Right renal cortex interstitium (tissue), 3 donors: ENCODE data around the gene EPN2. TPM values are rescaled to one million over a fixed set of nuclear protein-coding genes. Genes with fewer than 3 reads are reported as not detected.
"Not testable (repeated sequence)": the region's sequence is repeated elsewhere in the genome, so short reads cannot be mapped to it uniquely, and the experiment has no call there.

Experiments used
- DNase-seq, 3 donors: peaks; one replicate each; pipeline ENCODE4 v3.0.0-alpha.2; 2013; ENCODE audit warnings: low read depth in 3 of 3, low spot score in 2 of 3
- polyA plus RNA-seq, 3 donors: library from polyadenylated mRNA; unstranded; fragments of 120-200 nt; gene quantifications; one replicate each; pipeline ENCODE4 v1.2.1, GENCODE V29; 2013; ENCODE audit not compliant: insufficient read length in 3 of 3

The EPN2 gene
- polyA plus RNA-seq, 3 donors, result 44.8 to 49.6 (median 48.2) TPM

GRCh38 chr17:19341641-19342610 lies 104.8 kb downstream of the EPN2 start:
- no peak for DNase-seq

- DNase-seq, result no peak
These were observed 105.6 kb downstream of the EPN2 start for GRCh38 chr17:19342611-19343255.

DNA sequence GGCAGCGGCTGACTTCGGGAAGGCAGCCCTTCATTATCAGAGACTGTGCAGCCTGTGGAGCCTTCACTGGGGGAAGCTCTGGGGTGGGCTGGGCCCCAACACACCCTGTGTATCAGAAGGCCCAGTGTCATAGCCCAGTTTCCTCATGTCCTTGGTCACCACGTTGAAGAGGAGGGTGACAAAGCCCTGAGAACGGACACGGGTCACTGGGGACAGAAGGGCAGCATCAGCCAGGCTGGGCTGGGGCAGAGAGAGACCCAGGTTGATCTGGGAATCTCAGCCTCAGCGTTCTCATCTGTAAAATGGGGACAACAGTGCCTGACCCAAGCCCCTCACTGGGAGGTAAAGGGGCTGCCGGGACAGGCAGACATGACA lies 106.1 kb downstream of the EPN2 start:
- no peak for DNase-seq

DNA sequence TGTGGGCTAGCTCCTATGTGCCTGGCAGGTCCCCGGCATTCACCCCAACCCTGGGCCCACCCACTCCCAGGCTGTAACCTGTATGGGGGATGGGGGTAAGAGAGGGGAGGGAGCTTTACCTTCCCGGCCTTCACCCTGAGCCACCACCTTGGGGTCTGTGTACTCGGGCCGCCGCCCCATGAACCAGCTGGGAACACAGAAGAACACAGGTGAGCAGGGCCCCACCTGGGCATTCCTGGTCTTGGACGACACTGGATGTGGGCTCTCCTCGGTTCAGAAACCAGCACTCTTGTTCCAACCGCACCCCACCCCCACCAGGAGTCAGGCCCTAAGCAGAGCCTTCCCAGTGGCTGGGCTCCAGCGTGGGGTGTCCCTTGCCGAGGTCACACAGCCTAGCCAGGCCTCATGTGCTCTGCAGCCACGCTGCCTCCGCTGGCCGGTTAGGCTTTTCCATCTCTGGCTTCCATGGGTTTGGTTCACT lies 106.5 kb downstream of the EPN2 start:
- DNase-seq, result no peak

GRCh38 chr17:19344311-19345066 lies 107.3 kb downstream of the EPN2 start:
- DNase-seq, result no peak

- no peak for DNase-seq
These were observed 107.9 kb downstream of the EPN2 start for GRCh38 chr17:19345067-19345460.

- DNase-seq, result no peak
These were observed 108.6 kb downstream of the EPN2 start for GRCh38 chr17:19345486-19346350.

- no peak for DNase-seq
These were observed 109.4 kb downstream of the EPN2 start for GRCh38 chr17:19346351-19347255.

DNA sequence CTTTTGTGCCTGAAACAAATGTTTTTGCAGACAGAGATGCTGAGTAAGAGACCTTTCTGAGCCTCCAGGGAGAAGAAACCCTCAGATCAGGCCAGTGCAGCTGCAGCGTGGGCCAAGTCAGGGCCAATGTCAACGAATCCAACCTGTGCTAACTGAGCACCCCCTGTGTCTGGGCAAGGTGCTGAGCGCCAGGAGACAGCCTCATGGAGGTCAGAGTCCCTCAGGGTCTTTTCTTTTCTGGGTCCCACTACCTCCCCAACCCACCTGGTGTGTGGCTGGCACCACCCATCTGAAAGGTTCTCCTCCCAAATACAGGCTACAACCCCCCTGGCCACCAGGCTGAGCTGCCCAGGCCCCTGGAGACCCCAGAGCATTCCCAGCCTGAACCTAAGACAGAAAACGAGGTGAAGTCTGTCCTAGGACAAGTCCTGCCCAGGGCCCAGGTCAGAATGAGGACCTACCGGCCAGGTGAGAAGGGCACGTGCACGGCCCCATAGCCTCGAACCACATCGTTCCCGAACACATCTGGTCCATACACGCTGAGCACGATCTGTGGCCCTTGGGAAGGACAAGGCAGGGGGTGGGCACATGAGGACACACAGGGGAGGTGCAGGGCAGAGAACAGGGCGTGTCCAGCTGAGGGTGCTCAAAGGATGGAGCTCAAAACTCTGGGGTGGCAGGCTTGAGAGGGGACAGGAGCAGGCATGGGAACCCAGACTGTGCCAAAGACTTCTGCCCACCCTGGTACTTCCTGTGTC lies 110.3 kb downstream of the EPN2 start:
- DNase-seq, result no peak

- DNase-seq, result no peak
These were observed 111.0 kb downstream of the EPN2 start for GRCh38 chr17:19348081-19348650.

DNA sequence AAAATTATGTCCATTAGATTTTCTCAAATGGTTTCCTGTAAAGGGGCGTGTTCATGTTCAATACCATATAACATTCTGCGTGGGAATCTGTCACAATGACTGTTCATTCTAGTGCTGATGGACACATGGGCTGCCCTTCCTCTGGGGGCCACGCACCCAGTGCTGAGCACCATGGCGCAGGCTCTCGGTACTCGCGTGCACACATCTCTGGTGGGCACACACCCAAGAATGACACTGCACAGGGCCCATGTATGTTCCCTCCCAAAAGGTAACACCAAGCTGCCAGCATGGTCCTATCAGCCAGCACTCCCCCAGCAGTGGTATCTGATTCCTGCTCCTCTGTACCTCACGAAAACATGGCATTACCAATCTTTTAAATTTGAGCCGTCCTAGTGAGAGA lies 111.6 kb downstream of the EPN2 start:
- no peak for DNase-seq

DNA sequence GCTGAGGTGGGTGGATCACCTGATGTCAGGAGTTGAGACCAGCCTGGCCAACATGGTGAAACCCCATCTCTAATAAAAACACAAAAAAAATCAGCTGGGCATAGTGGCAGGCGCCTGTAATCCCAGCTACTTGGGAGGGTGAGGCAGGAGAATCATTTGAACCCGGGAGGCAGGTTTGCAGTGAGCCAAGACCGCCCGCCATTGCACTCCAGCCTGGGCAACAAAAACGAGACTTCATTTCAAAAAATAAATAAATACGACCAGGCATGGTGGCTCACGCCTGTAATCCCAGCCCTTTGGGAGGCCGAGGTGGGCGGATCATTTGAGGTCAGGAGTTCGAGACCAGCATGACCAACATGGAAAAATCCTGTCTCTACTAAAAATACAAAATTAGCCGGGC lies 116.2 kb downstream of the EPN2 start:
- DNase-seq, result not testable (repeated sequence)

DNA sequence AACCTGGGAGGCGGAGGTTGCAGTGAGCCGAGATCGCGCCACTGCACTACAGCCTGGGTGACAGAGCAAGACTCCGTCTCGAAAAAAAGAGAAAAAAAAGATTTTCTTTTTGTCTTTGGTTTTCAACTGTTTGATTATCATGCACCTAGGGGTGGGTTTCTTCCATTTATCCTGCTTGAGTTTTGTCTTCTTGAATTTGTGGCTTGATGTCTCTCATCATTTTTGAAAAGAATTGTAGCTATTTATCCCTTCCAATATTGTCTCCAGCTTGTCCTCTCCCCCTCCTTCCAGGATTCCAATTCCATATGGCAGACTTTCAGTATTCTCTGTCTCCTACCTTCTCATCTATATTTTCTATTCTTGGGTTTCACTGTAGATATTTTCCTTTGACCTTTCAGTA lies 117.6 kb downstream of the EPN2 start:
- no peak for DNase-seq

- no peak for DNase-seq
These were observed 120.2 kb downstream of the EPN2 start for GRCh38 chr17:19357351-19357750.

DNA sequence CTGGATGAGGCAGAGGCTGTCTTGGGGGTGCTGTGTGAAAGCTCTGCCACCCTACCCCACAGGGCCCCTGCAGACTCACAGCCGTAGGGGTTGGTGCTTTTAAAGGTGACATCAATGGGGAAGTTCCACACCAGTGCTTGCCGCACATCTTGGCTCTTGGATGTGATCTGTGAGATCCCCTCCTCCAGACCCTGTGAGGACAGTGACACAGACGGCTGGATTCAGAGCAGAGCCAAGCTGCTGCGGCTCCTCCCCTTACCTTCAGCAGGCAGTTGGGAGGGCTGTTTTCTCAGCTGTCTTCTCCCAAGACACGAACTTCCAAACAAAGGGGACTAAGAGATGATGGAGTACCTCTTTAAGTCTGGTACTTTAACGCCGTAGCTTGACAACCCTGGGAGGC lies 120.6 kb downstream of the EPN2 start:
- DNase-seq, result no peak

GRCh38 chr17:19359151-19359550 lies 122.0 kb downstream of the EPN2 start:
- no peak for DNase-seq

GRCh38 chr17:19359856-19360255 lies 122.7 kb downstream of the EPN2 start:
- DNase-seq, result no peak

- DNase-seq, result no peak
These were observed 123.6 kb downstream of the EPN2 start for GRCh38 chr17:19360772-19361171.
